OCI-LY7 (cell line): ENCODE data around the gene ATG10. TPM values are rescaled to one million over a fixed set of nuclear protein-coding genes. Genes with fewer than 3 reads are reported as not detected.
"Not testable (repeated sequence)": the region's sequence is repeated elsewhere in the genome, so short reads cannot be mapped to it uniquely, and the experiment has no call there.

Experiments used
- BruUV-seq: library from RNA; stranded (reverse); fragments of 400-500 nt; replicated peaks from 2 replicates; lab custom pipeline; 2021; lab: Mats Ljungman, UMichigan
- CTCF ChIA-PET: fragments of 300-600 bp; sonication (Branson Sonifier 250); formaldehyde crosslinking; loops from one replicate; lab custom pipeline; 2022; ENCODE audit warnings: antibody characterized with exemption; ENCODE audit not compliant: unreplicated experiment; lab: Charles Lee
- POLR2A ChIA-PET: fragments of 300-600 bp; sonication (Branson Sonifier 250); formaldehyde crosslinking; loops from one replicate; lab custom pipeline; 2022; ENCODE audit warnings: antibody characterized with exemption; lab: Charles Lee
- DNase-seq: peaks from one replicate; pipeline ENCODE4 v3.0.0-alpha.2; 2015; ENCODE audit warnings: low spot score
- H2AFZ ChIP-seq: fragments of 200-600 bp; sonication (generic), shearing (Covaris generic); 2 replicates; pipeline ENCODE4 v1.6.1; 2014; ENCODE audit warnings: mild to moderate bottlenecking, antibody characterized with exemption, low read length, moderate library complexity
- H3K27ac ChIP-seq: fragments of 200-600 bp; sonication (generic); 2 replicates; pipeline ENCODE4 v1.5.1; 2014; ENCODE audit warnings: mixed run types, low read depth, mild to moderate bottlenecking, moderate library complexity, low read length, inconsistent platforms; ENCODE audit not compliant: poor library complexity, severe bottlenecking
- H3K36me3 ChIP-seq: fragments of 200-600 bp; sonication (generic); 2 replicates; pipeline ENCODE4 v1.6.1; 2014; ENCODE audit warnings: mild to moderate bottlenecking, antibody characterized with exemption, low read length, moderate library complexity, mixed read lengths; ENCODE audit not compliant: insufficient read depth
- H3K4me1 ChIP-seq: fragments of 200-600 bp; sonication (generic); 2 replicates; pipeline ENCODE4 v1.5.1; 2014; ENCODE audit warnings: mild to moderate bottlenecking, low read length; ENCODE audit not compliant: insufficient read depth, poor library complexity, severe bottlenecking
- H3K4me2 ChIP-seq: fragments of 200-600 bp; sonication (generic); 2 replicates; pipeline ENCODE4 v1.6.1; 2014; ENCODE audit warnings: mild to moderate bottlenecking, low read length
- H3K4me3 ChIP-seq: fragments of 200-600 bp; sonication (generic); 2 replicates; pipeline ENCODE4 v1.5.1; 2014; ENCODE audit warnings: mild to moderate bottlenecking, low read depth, low read length; ENCODE audit not compliant: poor library complexity, severe bottlenecking
- H3K79me2 ChIP-seq: fragments of 200-600 bp; sonication (generic); 2 replicates; pipeline ENCODE4 v1.6.1; 2016; ENCODE audit warnings: low read depth, mild to moderate bottlenecking, low read length, moderate library complexity, mixed read lengths; ENCODE audit not compliant: insufficient read depth
- H3K9me2 ChIP-seq: fragments of 200-600 bp; sonication (generic); 2 replicates; pipeline ENCODE4 v1.6.1; 2016; ENCODE audit warnings: mild to moderate bottlenecking, low read length, mixed read lengths; ENCODE audit not compliant: insufficient read depth
- H3K9me3 ChIP-seq: fragments of 200-600 bp; sonication (generic); 2 replicates; pipeline ENCODE4 v1.6.1; 2014; ENCODE audit warnings: mild to moderate bottlenecking, mixed run types, low read length, mixed read lengths
- H4K20me1 ChIP-seq: fragments of 200-600 bp; sonication (generic); 2 replicates; pipeline ENCODE4 v1.6.1; 2014; ENCODE audit warnings: mild to moderate bottlenecking, antibody characterized with exemption, low read length, moderate library complexity, mixed read lengths; ENCODE audit not compliant: insufficient read depth
- EZH2phosphoT487 ChIP-seq: fragments of 200-600 bp; sonication (generic); IDR thresholded peaks from 2 replicates; pipeline ENCODE4 v1.6.1; 2018; ENCODE audit warnings: low read depth, borderline replicate concordance, mild to moderate bottlenecking, mixed run types, antibody characterized with exemption, low read length, moderate library complexity, mixed read lengths
- intact Hi-C: fragments of 100-400 bp; cut with micrococcal nuclease; formaldehyde crosslinking; loops from one replicate; pipeline ENCODE4 v1.10.0; 2022; ENCODE audit not compliant: unreplicated experiment
- total RNA-seq, 2 experiments: library from RNA; depleted of rRNA in 1 of 2; stranded (reverse); fragments of >200 nt in 1 of 2; shearing (Covaris generic) in 1 of 2; gene quantifications; 2 replicates each; pipeline ENCODE4 v1.2.3, GENCODE V29; 2014 to 2022
- TF ChIP-seq, protein P1 (sequence below): fragments of 200-600 bp; sonication (generic); conservative IDR thresholded peaks from 2 replicates; pipeline ENCODE4 v1.5.1; 2014; ENCODE audit warnings: mild to moderate bottlenecking, antibody characterized with exemption, low read length, moderate library complexity, mixed read lengths

Gene ATG10
- total RNA-seq, 2 experiments from 2014 or later: 5.4 to 14.8 TPM

DNA sequence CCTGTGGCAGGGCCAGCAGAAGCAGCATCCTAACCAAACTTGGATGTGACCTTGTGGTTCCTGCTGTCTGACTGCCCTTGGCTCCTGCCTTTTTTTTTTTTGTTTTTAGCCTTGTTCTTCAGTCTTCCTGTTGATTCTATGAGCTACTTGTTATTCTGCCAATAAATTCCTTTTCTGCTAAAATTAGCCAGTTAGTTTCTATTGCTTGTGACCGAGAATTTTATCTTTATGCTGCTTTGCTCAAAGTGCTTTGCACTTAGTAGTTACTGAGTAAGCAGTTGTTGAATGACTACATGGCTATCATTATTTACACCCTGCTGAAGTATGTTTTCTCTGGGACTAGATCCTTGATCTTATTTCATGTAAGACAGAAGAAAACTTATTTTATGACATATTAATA is 20.8 kb upstream of the ATG10 start:
- ChIA-PET CTCF (no interaction called here), POLR2A (interaction anchor here (0.6 kb wide), 1 partner anchor 693 kb away, joined by 5 read pairs; no protein-coding TSS in a partner anchor)
- Histone ChIP-seq H3K4me3 (no peak overlapping the region), H3K4me1 (no peaks in the 10 kb centered on the region), H3K36me3 (no peaks in the 10 kb centered on the region), H4K20me1 (no peaks in the 10 kb centered on the region), H3K9me2 (no peaks in the 10 kb centered on the region; the same call in 1 of the 2 replicates), H3K79me2 (no peaks in the 10 kb centered on the region), H2AFZ (no peak overlapping the region), H3K27ac (no peak overlapping the region), H3K4me2 (no peak overlapping the region), H3K9me3 (no peaks in the 10 kb centered on the region)
- no peak for TF ChIP-seq EZH2phosphoT487
- TF ChIP-seq, protein P1, sequence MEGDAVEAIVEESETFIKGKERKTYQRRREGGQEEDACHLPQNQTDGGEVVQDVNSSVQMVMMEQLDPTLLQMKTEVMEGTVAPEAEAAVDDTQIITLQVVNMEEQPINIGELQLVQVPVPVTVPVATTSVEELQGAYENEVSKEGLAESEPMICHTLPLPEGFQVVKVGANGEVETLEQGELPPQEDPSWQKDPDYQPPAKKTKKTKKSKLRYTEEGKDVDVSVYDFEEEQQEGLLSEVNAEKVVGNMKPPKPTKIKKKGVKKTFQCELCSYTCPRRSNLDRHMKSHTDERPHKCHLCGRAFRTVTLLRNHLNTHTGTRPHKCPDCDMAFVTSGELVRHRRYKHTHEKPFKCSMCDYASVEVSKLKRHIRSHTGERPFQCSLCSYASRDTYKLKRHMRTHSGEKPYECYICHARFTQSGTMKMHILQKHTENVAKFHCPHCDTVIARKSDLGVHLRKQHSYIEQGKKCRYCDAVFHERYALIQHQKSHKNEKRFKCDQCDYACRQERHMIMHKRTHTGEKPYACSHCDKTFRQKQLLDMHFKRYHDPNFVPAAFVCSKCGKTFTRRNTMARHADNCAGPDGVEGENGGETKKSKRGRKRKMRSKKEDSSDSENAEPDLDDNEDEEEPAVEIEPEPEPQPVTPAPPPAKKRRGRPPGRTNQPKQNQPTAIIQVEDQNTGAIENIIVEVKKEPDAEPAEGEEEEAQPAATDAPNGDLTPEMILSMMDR: no peak
- BruUV-seq: no TSS peak
- intact Hi-C loops: no loop called here
- DNase-seq: no peak

DNA sequence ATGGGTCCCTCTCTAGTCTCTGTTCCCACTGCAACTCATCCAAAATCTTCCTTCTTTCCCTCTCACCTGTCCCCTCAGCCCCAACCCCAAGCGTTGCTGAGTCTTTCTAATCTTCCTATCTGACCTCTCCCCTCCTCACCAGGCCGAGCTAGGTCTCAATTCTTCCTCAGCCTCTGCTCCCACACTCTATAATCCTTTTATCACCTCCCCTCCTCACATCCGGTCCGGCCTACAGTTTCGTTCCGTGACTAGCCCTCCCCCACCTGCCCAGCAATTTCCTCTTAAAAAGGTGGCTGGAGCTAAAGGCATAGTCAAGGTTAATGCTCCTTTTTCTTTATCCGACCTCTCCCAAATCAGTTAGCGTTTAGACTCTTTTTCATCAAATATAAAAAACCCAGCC is 17.0 kb upstream of the ATG10 start:
- H3K36me3 ChIP-seq, H3K4me3 ChIP-seq, H2AFZ ChIP-seq, DNase-seq, CTCF ChIA-PET, H3K4me1 ChIP-seq, H3K4me2 ChIP-seq, H3K9me3 ChIP-seq, H3K9me2 ChIP-seq, H4K20me1 ChIP-seq, POLR2A ChIA-PET, H3K27ac ChIP-seq, intact Hi-C loops, BruUV-seq, H3K79me2 ChIP-seq: not testable (repeated sequence)

DNA sequence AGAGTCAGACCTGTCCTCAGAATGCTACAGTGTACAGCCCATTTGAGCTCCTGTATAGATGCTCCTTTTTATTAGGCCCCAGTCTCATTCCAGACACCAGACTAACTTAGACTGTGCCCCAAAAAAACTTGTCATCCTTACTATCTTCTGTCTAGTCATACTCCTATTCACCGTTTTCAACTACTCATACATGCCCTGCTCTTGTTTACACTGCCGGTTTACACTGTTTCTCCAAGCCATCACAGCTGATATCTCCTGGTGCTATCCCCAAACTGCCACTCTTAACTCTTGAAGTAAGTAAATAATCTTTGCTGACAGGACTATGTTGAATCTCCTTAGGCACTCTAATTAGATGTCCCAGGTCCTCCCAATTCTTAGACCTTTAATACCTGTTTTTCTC is 13.7 kb upstream of the ATG10 start:
- POLR2A ChIA-PET: interaction anchor here (0.7 kb wide), 1 partner anchor 17 kb away, joined by 4 read pairs; no protein-coding TSS in a partner anchor
- DNase-seq, H3K4me2 ChIP-seq, H3K4me1 ChIP-seq, H3K9me2 ChIP-seq, H3K79me2 ChIP-seq, H3K27ac ChIP-seq, H3K36me3 ChIP-seq, H3K4me3 ChIP-seq, H2AFZ ChIP-seq, BruUV-seq, intact Hi-C loops, H3K9me3 ChIP-seq, CTCF ChIA-PET, H4K20me1 ChIP-seq: not testable (repeated sequence)
